GM18870 (cell line): Measurements from ENCODE around the gene KLRF1.

Experiments
- ATAC-seq: cut with Tn5 transposase; IDR thresholded peaks from one replicate; pipeline ENCODE4 v1.9.1; 2021; ENCODE audit warnings: moderate library complexity; ENCODE audit not compliant: unreplicated experiment

Gene KLRF1, protein sequence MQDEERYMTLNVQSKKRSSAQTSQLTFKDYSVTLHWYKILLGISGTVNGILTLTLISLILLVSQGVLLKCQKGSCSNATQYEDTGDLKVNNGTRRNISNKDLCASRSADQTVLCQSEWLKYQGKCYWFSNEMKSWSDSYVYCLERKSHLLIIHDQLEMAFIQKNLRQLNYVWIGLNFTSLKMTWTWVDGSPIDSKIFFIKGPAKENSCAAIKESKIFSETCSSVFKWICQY

DNA sequence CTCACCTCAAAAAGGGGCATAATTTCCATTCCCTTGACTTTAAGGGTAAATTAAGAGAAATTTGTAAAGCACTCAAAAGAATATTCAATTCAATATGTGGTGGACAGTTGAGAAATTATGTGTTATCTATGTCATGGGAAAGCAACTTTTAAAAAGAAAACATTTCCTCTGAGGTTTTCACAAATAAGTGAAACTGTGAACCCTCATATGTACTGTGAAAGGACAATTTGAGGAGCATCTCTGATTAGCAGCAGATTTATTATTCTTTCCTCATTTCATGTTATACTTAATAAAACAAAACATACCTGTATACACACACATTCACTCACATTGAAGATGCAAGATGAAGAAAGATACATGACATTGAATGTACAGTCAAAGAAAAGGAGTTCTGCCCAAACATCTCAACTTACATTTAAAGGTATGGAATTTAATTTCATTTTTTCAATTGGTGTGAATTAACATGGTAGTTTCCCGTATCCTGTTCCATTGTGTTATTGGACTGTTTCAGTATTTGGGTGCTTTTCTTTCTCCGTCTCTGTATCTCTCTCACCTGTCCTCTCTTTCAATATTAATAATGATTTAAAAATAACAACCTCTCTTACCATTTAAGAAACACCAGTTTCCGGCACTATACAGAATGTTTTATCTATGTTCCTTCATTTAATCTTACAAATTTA lies at the start of gene KLRF1:
Gene KLRF1 (plus strand): TSS at position 273 of the 680 bp plus-strand sequence. CDS start 64 bp downstream, at position 337.
- no peak for ATAC-seq

DNA sequence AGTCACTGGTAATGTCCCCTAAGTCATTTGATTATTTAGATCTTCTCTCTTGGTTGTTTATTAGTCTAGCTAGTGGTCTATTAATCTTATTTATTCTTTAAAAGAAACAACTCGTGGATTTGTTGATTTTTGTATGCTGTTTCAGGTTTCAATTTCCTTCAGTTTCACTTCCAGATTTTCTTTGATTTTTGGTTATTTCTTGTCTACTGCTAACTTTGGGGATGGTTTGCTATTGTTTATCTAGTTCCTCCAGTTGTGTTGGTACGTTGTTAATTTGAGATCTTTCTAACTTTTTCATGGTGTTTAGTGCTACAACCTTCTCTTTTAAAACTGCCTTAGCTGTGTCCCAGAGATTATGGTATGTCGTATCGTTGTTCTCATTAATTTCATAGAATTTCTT lies 48.1 kb upstream of the KLRF1 start:
- no peak for ATAC-seq

DNA sequence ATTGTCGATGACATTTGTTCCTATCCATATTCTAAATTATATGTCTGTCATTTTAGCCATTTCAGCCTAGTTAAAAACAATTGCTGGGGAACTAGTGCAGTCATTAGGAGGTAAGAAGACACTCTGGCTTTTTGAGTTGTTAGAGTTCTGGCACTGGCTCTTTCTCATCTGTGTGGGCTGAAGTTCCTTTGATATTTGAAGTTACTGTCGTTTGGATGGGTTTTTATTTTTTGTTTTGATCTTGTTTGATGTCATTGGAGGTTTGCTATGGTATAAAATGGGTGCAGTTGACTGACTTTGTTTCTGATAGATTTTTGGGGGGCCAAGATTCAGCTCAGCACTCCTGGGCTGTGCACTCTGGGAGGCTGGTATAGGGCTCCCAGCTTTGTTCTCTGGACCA lies 45.9 kb upstream of the KLRF1 start:
- ATAC-seq: no peak

DNA sequence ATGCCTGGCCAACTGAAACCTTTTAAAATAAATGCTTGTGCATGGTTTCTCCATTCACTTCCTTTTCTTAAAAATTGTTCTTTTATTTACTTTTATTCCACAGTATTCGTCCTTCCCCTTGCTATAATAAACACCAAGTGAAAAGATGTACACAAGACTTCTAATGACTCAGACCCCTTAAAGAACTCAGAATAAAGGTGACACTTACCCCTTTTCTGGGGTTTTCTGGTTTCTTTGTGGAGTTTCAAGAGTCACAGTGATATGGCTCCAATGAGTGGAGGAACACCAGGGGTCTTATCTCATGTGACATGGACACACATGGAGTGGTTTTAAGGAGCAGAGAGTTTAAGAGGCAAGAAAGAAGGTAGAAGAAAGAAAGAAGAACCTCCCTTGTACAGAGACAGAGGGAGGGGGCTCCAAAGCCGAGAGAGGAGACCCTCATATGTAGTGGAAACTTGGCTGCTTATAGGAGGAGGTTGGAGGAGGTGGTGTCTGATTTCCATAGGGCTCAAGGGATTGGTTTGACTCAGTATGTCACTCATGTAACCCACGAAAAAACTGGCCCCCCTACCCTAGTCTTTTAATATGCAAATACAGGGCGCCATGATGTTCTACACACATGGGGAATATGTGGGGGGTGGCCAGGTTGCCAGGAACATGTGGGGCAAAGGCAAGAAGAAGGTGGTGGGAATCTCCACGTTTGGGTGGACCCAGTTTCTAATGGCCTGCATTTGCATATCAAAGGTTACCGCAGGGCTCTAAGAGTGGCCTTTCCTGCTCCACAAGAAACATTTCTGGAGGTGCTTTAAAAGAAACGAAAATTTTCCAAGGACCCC lies 44.5 kb upstream of the KLRF1 start:
- ATAC-seq: no peak

DNA sequence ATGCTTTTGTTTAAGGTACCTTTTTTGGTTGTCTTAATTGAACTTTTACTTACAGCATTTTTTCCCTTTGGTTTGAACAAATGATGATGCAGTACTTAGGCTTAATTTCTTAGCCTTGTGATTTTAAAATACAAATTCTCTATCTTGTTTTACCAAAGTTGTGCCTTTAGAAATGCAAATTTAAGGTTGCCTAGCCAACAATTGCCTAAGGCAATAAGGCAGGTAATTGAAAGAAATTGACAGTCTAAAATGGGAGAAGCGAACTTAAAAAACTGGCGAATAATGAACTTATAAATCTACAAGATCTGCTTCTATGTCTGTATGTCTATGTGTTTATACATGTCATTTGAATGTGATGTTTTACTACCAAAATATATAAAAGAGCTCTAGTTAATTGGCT lies 43.0 kb upstream of the KLRF1 start:
- no peak for ATAC-seq

DNA sequence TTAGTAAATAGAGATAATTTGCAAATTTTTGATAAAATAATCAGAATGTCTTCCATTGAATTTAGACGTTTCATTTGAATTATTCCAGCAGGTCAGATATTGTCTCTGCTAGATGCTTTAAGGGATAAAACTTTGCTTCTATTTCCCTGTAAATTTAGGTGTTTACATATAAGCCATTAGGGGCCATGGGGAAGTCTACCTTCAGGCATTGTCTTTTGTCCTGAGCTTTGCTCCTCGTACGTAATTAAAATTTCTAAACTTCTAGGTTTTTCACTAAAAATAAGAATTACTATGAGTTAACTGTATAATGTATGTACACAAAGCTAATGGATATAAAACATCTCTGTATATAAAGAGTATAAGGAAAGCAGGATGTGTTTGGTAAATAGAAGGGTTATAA lies 42.5 kb upstream of the KLRF1 start:
- no peak for ATAC-seq

DNA sequence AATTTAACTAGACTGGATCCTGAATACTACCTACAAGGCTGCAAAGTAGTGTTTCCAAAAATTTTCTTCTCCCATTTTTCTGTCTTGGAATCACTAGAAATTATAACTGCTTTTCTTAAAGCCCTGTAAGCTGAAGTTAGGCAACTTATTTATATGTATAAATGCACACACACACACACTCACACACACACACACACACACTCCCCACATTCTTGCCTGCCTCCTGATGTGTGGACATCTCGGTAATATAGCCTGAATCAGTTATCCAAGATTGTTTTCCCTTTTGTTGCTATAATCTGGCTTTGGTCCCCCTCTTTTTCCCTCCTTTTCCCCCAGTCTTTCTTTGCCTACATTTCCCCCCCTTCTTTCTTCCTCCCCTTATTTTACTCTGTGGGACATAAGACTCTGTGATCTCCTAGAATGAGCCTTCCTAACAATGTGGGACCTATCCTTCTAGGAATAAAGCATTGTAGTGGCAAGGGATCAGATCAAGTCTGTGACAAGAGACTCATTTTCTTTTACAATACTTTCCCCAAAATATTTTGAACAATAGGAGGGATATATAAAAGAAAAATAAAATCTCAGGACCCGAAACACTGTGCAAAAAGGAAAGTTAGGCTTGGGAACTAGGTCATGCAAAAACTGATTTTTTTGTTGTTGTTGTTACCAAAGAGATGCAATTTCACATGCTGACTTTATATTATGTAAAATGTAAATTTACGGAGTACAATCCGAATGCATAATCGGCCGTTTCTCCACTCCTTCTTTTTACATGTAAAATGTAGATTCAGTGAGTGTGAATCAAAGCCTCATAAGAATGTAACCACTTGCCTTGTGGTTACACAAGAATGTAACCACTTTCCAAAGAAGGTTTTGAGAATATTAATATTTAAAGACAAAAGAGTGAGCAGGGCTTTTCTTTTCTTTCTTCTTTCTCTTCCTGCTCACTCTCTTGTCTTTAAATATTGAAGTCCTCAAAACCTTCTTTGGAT lies 40.3 kb upstream of the KLRF1 start:
- no peak for ATAC-seq

DNA sequence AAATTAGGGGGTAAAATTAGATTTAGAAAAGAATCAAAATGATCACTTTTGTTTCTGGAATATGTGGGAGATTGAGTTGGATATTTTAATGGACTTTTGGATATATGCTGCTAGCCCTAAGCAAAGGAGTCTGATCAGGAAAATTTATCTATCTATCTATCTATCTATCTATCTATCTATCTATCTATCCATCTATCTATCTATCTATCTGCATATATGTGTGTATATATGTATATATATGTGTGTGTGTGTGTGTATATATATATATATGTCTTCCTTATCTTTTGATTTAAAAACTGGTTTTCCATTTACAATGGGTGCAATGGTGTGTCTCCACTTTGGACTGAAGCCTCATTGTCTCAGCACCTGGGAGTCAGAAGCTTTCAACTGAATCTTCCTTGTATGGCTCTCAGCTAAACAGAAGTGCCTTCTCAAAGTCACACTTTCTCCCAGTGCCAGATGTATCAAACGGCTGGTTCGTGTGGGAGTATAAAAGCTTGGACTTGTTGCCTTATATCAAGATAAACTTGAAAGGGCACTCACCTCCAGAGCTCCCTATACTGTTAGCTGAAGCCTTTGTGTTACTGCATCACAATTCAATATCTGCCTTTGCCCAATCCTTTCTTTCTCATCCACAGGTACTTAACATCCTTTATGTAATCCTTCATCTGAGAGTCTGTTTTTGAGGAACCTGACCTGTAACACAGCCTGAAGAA lies 34.9 kb upstream of the KLRF1 start:
- no peak for ATAC-seq

DNA sequence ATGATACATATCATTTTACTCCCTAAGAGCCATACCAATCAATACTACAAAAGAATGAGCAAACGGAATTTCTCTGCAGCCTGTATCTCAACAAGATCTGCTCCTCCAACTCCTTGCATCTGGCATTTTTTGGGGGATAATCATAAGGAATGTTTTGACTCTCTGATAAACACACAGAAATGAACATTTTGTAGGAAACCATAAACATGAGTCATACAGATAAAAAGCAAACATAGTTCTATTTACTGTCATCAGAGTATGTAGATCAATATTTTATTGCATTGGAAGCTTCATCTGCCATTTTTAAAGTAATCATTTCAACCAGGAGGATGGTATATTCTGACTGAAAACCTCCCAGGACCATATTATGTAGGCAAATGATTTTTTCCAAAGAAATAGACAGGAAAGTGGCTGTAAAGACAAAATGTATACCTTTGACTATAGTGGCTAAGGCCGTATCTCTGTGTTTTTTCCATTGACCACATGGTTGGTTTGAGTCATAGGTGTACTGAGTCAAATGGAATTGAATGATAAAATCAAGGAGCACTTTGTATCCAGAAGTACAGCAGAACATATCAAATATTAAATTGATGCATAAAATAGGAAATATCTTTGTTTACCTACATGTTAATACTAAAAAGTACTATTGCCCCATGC lies 34.2 kb upstream of the KLRF1 start:
- ATAC-seq: no peak

DNA sequence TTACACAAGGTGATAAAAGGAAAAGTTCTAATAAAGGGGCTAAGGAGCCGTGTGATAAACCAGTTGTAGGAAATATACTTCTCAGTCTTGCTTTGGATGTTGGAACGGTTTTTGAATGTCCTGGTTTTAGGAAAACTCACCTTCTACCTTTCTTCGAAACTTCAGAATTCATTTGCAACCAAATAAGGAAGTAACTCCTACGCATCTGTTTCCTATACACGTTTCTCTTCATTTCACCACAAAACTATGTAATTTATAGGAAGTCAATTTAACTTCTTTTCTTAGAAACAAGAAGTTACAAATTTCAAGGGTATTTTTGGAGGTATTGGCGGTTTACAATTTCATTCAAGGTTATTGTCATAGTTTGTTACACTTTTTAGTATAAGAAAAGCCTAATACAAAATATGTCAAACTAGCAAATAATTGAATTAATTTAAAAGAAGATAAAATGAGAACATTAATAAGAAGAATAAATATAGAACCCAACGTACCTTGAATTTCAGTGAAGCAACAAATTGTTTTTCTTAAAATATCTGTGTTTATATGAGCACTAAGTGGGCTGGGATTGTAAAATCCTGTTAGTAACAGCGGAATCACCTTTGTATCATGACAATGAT lies 33.4 kb upstream of the KLRF1 start:
- no peak for ATAC-seq

DNA sequence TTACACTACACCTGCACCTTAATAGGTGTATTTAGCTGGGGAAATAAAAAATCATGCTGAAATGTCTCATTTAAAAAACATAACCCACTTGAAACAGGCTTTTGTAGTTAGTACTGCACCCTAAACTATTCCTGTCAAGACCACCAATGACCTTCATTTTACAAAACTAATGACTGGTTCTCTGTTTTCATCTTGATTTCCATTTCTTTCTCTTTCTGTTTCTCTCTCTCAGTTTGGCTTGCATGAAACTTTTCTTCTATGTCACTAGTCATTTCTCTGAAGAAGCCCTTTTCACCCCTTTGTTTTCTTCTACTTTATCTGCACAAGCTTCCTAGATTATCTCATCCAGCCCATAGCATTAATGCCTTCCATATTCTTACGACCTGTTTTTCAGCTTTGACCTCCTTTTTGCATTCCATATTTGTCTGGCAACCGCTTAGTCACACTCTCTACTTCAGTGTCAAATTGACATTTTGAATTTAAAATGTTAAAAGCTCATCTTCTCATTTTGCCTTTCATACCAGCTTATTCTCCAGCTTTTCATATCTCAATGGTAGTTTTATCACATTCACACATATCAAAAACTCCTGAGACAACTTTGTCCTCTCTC lies 32.7 kb upstream of the KLRF1 start:
- peak; percentile 48 for ATAC-seq

DNA sequence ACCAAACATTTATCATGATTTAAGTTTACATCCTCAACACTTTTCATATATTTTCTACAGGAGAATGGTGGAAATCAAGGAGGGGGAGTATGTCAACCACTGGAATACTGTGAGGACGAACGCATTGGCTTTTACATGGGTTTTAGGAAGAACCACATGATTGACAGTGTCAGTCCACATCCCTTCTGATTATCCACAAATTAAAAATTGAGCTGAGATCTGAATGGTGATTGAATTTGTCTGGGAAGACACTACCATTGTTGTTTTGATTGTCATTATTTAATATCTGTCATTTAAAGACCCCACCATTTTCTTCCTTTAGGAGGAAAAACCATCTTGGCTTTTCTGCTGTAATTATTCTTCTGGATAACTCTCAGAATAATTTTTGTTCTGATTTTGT lies 31.3 kb upstream of the KLRF1 start:
- no peak for ATAC-seq

DNA sequence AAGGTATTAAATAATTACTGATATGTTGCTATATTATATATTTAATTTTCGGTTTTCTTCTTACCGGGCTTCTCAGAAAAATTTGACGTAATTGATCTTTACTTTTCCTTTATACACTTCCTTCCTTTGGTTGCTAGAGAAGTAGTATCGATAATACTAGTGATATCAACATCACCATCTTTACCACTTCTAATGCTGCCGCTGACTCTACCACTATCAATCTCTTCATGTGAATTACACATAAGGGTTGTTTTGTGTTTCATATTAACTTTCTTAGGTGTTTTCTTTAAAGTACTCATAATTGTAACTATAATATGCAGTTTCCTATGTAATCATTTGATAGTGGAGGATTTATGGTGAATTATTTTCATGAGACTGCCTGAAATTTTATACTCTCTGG lies 30.9 kb upstream of the KLRF1 start:
- ATAC-seq: no peak

DNA sequence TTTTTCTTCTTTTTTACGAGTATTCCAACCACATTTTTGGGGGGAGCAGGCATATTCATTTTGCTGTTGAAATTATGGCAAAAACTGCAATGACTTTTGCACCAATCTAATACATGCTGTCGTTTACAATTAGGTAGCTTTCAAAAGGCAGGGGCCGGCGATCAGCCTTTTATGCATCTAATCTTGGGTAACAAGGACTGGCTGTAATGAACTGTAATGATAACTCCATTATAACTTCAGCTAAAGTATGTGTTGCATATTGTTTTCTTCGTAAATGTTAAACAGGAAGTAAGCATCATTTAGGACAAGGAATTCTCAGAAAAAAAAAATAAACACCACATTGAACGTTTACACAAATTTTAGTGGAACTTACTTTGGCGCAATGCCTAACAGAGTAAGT lies 30.3 kb upstream of the KLRF1 start:
- no peak for ATAC-seq

DNA sequence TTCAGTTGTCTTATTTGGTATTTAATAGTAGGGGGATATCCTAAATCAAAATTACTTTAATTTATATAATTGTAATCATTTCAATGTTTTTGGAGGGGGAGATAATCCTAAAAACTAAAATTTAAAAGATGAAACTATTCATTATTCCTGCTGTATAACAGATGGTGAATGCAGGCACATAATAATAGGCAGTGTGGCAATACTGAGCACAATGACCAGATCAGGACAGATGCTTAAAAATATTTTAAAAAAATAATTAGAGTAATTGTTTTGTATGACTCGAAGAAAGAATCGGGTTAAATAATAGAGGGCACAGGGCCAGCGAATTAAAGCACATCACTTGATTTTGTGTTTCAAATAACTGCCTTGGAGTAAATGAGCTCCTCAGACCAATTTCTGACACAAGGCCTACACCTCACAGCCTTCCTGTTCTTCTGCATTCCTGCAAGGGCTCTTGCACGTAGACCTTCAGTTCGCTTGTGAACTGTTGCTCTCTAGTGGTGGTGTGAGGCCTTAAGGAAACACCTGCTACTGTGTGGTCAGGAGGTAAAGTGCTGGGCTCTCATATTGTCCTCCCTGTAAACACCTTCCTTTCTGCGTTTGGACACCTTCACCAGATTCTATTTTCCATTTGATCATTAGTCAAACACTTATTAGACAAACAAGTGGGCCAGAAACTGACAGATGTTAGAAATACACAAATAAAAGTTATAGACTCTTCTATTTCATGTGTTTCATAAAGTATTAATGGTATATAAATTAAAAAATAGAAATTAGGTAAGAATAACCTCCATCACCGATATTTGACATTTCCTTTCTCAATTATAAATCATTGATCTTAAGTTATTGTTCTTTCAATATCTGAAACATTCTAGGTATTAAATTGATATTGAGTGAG lies 29.3 kb upstream of the KLRF1 start:
- peak; percentile 82 for ATAC-seq

DNA sequence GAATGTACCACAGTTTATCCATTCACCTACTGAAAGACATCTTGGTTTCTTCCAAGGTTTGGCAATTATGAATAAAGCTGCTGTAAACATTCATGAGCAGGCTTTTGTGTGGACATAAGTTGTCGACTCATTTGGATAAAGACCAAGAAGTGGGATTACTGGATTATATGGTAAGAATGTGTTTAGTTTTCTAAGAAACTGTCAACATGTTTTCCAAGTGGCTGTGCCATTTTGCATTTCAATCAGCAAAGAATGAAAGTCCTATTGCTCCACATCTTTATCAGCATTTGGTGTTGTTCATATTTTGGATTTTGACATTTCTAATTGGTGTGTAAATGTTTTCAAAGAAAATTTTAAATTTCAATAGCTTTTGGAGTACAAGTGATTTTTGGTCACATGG lies 27.3 kb upstream of the KLRF1 start:
- no peak for ATAC-seq

DNA sequence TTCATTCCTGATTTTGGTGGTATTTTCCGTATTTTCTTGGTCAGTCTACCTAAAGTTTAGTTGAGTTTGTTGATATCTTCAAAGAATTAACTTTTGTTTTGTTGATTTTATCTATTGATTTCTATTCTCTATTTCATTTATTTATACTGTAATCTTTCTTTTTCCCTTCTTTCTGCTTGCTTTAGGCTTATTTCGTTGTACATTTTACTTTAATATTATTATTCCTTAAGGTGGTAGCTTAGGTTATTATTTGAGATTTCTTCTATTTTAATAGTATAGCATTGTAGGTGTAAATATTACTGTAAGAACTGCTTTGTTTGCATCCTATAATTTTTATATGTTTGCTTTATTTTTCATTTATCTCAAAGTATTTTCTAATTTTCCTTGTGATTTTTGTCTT lies 21.4 kb upstream of the KLRF1 start:
- no peak for ATAC-seq

DNA sequence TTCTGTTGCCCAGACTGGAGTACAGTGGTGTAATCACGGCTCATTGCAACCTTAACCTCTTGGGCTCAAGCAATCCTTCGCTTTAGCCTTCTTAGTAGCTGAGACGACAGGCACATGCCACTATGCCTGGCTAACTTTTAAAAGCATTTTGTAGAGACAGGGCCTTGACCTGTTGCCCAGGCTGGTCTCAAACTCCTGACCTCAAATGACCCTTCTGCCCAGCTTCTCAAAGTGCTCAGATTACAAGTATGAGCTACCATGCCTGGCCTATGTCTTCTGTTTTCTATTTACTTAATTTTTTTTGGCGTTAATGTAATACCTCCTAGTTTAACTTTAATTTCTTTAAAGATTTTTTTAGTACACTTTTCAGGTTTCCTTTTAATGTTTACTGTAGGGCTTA lies 20.6 kb upstream of the KLRF1 start:
- no peak for ATAC-seq
